Ramos (cell line): ENCODE measurements around the gene DPY19L3.
"Not testable (repeated sequence)": the region's sequence is repeated elsewhere in the genome, so short reads cannot be mapped to it uniquely, and the experiment has no call there.

Experiments used
- in situ Hi-C: fragments of 300-500 bp; cut with MboI; formaldehyde crosslinking; loops from one replicate; pipeline ENCODE4 v1.14.3; 2022; ENCODE audit warnings: low sequenced_read_pairs; ENCODE audit not compliant: unreplicated experiment

DPY19L3 gene, protein sequence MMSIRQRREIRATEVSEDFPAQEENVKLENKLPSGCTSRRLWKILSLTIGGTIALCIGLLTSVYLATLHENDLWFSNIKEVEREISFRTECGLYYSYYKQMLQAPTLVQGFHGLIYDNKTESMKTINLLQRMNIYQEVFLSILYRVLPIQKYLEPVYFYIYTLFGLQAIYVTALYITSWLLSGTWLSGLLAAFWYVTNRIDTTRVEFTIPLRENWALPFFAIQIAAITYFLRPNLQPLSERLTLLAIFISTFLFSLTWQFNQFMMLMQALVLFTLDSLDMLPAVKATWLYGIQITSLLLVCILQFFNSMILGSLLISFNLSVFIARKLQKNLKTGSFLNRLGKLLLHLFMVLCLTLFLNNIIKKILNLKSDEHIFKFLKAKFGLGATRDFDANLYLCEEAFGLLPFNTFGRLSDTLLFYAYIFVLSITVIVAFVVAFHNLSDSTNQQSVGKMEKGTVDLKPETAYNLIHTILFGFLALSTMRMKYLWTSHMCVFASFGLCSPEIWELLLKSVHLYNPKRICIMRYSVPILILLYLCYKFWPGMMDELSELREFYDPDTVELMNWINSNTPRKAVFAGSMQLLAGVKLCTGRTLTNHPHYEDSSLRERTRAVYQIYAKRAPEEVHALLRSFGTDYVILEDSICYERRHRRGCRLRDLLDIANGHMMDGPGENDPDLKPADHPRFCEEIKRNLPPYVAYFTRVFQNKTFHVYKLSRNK

DNA sequence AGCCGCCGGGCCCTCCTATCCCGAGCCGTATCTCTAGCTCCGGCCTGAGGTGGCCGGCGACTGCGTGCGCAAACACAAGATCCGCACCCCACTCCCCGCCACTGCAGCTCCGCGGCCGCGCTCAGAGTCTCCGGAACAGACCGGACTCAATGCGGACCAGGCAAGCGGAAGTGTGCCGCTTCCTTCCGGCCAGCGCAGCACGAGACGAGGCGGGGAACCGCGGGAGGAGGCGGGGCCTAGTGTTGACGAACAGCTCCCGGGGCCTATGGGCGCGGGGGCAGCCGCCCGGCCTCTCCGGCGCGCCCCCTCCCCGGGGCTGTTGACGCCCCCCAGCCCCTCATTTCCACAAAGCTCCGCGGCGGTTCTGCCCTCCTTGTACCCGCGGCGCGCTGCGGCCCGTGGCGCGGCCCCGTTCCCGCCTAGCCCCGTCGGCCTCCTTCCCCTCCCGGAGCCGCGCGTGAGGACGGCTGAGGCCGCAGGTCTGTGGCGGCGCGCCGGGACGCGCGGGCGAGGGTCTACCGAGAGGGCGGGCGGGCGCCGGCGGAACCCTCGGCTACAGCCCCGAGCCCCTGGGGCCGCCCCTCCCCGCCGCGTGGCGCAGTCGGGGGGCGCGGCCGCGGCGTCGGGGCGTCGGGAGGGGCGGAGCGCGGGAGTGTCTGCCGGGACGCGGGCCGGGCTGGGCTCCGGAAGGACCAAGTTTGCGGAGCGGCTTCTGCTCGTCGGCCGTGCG is at the start of gene DPY19L3:
Gene DPY19L3 (plus strand): TSS at position 340 of the 730 bp plus-strand sequence. CDS start 2,484 bp downstream, outside the sequence.
- in situ Hi-C loops: no loop called here

DNA sequence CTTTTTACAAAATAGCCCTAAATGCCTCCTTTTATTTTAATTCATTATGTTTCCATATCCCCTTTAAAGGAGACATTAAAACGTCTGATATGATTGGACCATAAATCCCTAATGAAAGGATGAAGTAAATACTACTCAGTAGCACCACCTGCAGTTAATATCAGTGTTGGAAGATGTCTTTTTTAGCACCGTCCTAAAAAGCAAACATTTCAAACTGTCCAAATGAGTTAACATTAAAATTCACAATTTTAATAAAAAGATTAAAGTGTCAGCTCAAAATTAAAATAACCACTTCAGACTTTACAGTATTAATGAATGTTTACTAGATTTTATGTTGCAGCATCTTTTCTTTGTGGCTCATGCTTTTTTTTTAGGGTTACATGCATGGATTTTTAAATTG is 47.9 kb upstream of the DPY19L3 start:
- in situ Hi-C loops: no loop called here

DNA sequence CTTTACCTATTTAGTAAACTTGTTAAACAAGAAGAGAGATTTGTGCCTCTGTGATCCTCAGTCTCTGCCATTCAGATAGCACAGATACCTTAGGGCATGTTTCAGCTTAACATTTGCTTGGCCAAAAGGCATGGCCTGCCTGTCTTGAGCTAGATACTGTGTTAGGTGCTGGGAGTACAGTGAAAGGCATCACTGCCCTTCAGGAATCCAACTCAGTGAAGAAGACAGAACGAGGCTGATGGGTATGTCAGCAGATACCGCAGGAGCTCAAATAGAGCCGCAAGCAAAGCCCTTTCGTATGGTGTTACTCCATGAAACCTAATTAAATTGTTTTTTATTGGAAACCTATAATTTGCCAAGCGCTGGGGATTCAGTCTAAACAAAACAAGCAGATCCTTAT is 47.2 kb upstream of the DPY19L3 start:
- in situ Hi-C loops: no loop called here

DNA sequence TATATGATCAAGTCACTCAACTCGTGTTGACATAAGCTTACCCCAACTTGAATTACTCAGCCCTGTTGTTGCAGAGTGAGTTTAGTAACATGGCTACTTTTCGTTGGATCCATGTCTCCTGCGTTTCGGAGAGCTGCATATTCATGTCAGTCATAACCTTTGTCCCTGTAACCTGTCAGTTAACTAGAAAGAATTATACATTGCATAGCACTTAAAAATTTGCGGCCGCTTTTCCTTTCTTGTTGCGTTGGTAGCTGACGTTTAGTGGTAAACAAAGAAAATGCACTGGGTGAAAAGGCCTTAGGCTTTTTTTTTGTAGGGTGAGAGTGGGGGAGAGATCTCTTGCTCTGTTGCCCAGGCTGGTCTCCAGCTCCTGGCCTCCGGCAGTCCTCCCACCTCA is 46.0 kb upstream of the DPY19L3 start:
- in situ Hi-C loops: no loop called here

DNA sequence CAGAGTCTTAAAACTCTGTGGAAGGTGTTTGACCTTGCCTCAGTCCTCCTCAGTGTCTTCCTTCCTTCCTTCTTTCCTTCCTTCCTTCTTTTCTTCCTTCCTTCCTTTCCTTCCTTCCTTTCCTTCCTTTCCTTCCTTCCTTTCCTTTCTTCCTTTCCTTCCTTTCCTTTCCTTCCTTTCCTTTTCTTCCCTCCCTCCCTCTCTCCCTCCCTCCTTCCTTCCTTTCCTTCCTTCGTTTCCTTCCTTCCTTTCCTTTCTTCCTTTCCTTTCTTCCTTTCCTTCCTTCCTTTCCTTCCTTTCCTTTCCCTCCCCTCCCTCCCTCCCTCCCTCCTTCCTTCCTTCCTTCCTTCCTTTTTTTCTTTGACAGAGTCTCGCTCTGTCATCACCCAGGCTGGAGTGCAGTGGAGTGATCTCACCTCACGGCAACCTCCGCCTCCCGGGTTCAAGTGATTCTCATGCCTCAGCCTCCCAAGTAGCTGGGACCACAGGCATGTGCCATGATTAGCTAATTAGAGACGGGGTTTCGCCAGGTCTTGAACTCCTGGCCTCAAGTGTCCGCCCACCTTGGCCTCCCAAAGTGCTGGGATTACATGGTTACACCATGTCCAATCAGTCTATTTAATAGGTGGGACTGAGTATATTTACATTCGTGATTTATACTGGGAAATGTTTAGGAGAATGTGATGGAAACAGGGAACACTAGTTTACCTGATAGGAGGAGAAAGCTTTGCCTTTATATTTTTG is 43.8 kb upstream of the DPY19L3 start:
- in situ Hi-C loops: no loop called here

DNA sequence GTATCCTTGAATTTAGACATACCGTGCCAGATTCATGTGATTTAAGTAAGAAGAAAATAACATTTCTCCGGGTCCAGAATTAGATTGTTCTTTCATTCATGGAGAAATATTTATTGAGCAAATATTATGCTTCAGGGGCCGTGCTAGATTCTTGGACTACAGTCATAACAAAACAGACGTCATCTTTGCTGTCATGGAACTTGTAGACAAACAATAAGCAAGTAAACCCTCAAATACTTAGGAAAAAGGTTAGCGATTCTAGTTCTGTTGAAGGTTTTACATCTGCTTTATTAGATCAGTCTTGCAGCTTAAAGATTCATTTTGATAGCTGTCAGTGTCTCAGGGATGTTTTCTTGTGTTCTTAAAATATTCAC is 43.3 kb upstream of the DPY19L3 start:
- in situ Hi-C loops: no loop called here

DNA sequence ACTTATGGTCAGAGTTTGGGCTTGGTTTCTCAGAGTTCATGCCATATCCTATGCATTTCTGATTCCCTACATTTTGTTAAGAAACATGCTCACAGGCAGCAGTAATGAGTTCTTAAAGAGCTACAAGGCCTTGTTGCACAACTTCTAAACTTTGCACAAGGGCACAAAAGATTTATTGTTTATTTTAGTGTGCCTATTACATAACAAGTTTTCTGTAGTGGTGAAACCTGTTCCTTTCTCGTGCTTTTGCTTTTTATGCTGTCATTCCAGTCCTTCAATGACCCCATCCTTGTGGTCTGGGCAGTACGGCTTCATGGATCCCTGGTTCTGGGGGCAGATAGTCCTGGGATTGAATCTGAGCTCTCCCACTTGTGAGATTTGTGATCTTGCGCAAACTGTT is 42.4 kb upstream of the DPY19L3 start:
- in situ Hi-C loops: no loop called here

DNA sequence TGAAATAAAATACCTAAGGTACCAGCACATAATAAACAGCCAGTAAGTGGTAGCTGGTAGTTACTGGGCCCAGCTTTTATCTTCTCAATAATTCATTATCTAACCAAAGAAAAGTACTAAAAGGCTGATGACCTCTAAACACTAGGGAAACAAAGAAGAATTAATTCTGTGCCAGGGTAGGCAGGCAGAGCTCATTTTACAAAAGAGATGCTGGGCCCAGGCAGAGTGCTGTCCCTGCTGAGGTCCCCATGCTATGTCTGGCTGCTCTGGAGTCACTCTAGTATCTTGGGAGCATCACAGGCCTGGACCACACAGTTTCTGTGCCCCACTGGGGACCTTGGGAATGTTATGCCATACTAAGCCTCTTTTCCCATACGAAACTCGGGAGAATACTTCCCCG is 41.9 kb upstream of the DPY19L3 start:
- in situ Hi-C loops: no loop called here

DNA sequence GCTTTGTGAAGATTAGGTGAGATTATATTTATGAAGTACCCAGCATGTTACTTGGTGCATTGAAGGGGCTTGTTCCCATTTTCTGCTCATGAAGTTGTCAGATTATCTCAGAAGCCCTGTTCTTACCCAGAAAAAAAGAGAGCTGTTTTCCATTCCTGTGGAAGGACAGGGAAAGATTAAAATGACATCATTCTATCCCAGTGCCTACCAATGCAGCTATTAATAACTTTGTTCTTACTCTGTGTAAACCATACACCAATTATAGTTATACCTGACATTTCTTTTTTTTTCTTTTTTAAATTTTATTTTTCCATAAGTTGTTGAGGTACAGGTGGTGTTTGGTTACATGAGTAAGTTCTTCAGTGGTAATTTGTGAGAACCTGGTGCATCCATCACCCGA is 41.5 kb upstream of the DPY19L3 start:
- in situ Hi-C loops: no loop called here

DNA sequence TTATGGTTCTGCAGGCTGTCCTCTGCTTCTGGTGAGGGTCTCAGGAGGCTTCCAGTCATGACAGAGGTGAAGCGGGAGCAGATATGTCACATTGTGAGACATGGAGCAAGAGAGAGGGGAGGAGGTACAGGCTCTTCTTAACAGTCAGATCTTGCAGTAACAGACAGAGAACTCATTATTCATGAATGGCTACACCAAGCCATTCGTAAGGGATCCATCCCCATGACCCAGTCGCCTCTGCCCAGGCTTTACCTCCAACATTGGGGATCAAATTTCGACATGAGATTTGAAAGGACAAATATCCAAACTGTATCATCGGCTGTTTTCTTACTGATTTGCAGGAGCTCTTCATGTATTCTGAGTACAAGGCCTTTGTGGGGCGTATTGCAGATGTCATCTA is 38.5 kb upstream of the DPY19L3 start:
- in situ Hi-C loops: no loop called here

DNA sequence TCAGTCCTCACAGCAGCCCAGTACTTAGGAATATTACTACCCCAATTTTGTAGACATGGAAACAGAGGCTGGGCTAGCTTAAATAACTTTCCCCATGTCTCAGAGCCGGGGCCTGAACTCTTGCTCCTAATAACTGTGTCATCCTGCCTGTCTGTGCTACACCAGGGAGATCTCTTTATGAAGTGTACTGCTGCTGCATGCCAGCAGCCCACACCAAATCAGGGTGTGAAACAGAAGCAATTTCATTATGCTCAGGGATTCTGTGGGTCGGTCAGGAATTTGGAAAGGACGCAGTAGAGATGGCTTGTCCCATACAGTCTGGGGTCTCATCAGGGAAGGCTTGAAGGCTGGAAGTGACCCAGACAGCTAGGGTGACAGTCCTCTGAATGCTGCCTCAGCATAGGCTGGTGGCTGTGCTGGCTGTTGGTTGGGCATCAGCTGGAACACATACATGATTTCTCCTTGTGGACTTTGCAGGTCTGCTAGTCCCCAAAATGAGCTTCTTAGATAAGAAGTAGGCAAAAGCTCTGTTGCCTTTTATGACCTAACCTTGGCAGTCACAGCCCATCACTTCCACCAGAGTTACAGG is 37.5 kb upstream of the DPY19L3 start:
- in situ Hi-C loops: no loop called here

DNA sequence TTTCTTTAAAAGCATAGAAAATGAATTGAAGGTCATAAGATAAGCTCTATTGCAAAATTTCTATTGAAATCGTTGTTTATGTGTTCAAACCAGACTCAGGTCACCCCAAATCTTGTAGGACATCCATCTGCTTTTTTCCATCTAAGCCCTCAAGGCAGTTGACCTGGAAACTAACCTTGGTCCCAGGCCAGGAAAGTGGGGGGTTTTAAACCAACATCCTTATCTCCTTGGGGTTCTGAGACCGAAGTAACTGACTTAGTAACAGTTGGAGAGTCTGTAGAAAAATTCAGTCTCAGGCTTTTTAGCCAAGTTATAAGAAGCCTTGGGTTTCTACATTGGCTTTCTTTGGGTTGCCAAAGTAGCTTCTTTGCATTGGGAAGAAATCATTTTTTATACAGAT is 36.8 kb upstream of the DPY19L3 start:
- in situ Hi-C loops: no loop called here

DNA sequence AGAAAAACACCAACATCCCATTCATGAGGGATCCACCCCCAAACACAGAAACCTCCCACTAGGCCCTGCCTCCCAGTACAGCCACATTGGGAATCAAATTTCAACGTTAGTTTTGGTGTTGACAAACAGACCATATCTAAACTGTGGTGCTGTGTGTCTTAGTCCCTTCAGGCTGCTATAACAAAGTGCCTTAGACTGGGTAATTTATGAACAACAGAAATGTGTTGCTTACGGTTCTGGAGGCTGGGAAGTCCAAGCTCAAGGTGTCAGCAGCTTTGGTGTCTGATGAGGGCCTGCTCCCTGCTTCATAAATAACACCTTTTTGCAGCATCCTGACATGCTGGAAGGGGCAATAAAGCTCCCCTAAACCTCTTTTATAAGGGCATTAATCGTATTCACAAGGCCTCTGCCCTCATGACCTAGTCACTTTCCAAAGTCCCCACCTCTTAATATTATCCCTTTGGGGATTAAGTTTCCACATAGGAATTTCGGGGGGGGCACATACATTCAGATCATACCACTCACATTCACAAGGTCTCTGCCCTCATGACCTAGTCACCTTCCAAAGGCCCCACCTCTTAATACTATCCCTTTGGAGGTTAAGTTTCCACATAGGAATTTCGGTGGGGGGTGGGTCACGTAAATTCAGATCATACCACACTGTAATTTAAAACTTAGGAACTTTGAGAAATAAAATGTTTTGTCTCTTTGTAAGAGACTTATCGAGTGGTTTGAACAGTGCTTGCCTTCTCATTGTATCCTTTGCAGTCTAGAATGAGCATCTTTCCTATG is 32.6 kb upstream of the DPY19L3 start:
- in situ Hi-C loops: no loop called here

DNA sequence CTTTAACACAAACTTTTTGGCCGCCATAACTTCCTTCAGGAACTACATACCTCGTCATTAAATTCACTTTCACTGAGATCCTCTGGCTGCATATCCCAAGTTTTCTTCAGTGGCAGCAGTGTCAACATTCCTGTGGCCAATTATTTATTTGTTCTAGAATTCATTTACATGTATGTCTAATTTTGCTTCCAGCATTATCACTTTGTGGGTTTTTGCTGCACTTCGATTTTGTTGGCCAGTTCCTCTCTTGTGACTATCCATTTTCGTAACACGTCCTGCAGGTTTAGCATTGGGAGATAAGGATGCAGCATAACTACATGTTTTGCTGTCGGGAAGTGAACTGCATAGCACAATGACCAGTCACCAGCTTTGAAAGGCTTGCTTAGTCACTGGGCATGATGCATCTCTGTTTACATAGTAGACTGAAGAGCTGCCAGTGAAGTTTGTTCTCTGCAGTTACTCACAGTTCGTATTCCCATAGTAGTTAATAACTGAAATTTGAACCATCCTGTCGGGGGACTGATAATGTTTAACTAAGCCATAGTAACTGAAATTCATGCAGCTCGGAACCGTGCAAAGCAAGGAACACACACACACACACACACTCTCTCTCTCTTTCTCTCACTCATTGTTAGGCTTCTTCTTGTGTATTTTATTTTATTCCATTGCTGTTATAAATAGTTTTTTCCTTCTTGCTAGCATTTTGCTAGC is 31.8 kb upstream of the DPY19L3 start:
- in situ Hi-C loops: no loop called here

DNA sequence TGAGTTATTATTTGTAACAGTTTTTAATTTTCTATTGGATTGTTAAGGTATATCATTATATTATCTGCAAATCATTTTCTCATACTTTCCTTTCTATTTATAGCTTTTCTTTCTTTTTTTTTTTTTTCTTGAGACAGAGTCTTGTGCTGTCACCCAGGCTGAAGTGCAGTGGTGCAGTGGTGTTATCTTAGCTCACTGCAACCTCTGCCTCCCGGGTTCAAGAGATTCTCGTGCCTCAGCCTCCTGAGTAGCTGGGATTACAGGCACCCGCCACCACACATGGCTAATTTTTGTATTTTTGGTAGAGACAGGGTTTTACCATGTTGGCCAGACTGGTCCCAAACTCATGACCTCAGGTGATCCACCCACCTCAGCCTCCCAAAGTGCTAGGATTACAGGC is 31.2 kb upstream of the DPY19L3 start:
- in situ Hi-C loops: not testable (repeated sequence)

DNA sequence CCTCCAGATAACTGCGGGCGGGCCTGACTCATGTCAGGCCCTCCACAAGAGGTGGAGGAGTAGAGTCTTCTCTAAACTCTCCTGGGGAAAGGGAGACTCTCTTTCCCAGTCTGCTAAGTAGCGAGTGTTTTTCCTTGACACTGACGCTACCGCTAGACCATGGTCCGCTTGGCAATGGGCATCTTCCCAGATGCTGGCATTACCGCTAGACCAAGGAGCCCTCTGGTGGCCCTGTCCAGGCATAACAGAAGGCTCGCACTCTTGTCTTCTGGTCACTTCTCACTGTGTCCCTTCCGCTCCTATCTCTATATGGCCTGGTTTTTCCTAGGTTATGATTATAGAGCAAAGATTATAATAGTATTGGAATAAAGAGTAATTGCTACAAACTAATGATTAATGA is 28.5 kb upstream of the DPY19L3 start:
- in situ Hi-C loops: not testable (repeated sequence)

DNA sequence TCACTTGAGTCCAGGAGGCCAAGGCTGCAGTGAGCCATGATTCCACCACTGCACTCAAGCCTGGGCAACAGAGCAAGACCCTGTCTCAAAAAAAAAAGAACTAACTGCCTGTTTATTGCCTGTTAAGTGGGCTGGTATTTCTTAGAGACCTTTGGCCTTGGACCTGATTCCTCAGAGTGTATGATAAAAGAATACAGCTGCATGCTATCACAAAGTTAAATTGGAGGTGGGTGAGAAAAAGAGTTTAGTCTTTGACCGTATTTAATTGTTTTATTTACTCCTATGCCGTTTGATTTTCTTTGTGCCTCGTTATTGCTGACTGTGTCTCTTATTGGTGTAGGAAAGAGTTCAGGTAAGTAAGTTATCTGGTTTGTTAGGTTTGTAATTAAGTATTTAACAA is 25.3 kb upstream of the DPY19L3 start:
- in situ Hi-C loops: no loop called here

DNA sequence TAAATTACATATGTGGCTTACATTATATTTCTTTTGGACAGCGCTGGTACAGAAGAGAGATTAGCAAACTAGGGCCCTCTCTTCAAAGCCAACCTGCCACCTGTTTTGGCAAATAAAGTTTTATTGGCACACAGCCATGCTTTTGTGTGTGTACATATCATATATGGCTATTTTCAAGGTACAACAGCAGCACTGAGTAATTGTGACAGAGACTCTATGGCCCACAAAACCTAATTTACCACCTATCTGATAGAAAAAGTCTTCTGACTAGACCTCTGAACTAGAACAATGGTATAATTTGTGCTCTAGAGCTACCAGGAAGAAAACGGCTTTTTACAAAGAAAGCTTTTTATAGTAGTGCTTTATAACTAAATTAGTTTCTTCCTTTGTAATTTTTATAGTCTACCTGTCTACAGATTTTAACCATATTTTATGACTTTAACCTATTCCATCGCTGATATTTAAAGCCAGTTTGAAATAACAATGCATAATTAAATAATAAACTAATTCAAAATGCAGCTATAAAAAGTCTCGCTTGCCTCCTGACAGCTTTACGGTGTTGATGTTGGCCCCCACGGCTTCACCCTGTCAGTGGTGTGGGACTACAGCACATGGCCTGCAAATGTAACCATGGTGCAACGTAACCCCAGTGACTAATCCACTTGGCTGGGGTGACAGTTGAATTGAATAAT is 17.7 kb upstream of the DPY19L3 start:
- in situ Hi-C loops: no loop called here
